HUES64 (cell line): ENCODE results near the gene CCDC92.
"Not testable (repeated sequence)": the region's sequence is repeated elsewhere in the genome, so short reads cannot be mapped to it uniquely, and the experiment has no call there.

Experiments
- H3K27ac ChIP-seq: 2 replicates; pipeline ENCODE4 v1.7.0; 2013; ENCODE audit warnings: low read depth, low read length, inconsistent platforms
- H3K27me3 ChIP-seq: 2 replicates; pipeline ENCODE4 v1.6.1; 2013; ENCODE audit warnings: mild to moderate bottlenecking, low read length; ENCODE audit not compliant: insufficient read depth
- H3K36me3 ChIP-seq: 2 replicates; pipeline ENCODE4 v1.6.1; 2013; ENCODE audit warnings: mild to moderate bottlenecking, low read length; ENCODE audit not compliant: insufficient read depth
- H3K4me1 ChIP-seq: 2 replicates; pipeline ENCODE4 v1.6.1; 2013; ENCODE audit warnings: mild to moderate bottlenecking, low read length, moderate library complexity; ENCODE audit not compliant: insufficient read depth
- H3K4me3 ChIP-seq: 2 replicates; pipeline ENCODE4 v1.5.1; 2013; ENCODE audit warnings: mild to moderate bottlenecking, low read length, moderate library complexity
- H3K9ac ChIP-seq: 2 replicates; pipeline ENCODE4 v1.6.1; 2013; ENCODE audit warnings: mild to moderate bottlenecking, low read depth, low read length
- H3K9me3 ChIP-seq: 2 replicates; pipeline ENCODE4 v1.6.1; 2013; ENCODE audit warnings: low read depth, low read length; ENCODE audit not compliant: insufficient read depth
- WGBS: fragments of 150-250, 120-280 bp; methylation state at CpG from one replicate; pipeline ENCODE4 v1.1.7; 2013; ENCODE audit warnings: missing lambda C conversion rate; 5-methylcytosine and 5-hydroxymethylcytosine counted together

Gene CCDC92

GRCh38 chr12:123958462-123958861 is 14.2 kb downstream of the CCDC92 start:
- no peaks in the 10 kb centered on the region for H3K4me1 ChIP-seq
- no peaks in the 10 kb centered on the region for H3K36me3 ChIP-seq
- H3K4me3 ChIP-seq = no peak overlapping the region
- no peak overlapping the region for H3K9ac ChIP-seq
- H3K9me3 ChIP-seq = no peaks in the 10 kb centered on the region
- 83% methylated on average over 8 of the region's 8 CpGs for WGBS
- peaks cover 85% of the 10 kb centered on the region for H3K27me3 ChIP-seq
- H3K27ac ChIP-seq = no peak overlapping the region

DNA sequence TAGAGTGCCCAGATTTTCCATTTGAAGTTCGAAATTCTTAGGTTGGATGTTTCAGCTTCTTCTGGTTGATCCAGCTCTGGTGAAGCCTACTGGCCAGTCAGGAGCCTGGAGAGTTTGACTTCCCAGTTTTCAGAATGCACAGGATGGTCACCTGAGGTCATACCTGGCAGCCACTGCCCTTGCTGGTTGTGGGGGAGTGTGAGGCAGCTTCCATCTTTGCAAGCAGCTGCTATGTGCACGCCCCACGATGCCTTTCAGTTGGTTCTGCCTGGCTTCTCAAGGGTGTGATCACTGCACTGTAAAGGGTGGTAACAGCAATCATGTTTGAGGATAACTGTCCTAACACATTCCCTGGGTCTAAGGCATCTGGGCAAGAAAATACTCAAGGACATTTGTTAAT is 15.4 kb downstream of the CCDC92 start:
- WGBS = 90% methylated on average over 3 of the region's 3 CpGs
- H3K9ac ChIP-seq = no peak overlapping the region
- no peak overlapping the region for H3K4me3 ChIP-seq
- H3K9me3 ChIP-seq = no peaks in the 10 kb centered on the region
- H3K4me1 ChIP-seq = no peaks in the 10 kb centered on the region
- H3K36me3 ChIP-seq = no peaks in the 10 kb centered on the region
- H3K27ac ChIP-seq = no peak overlapping the region
- peaks cover 81% of the 10 kb centered on the region for H3K27me3 ChIP-seq

GRCh38 chr12:123956249-123956648 is 16.4 kb downstream of the CCDC92 start:
- no peak overlapping the region for H3K9ac ChIP-seq
- 87% methylated on average over 9 of the region's 9 CpGs for WGBS
- H3K36me3 ChIP-seq = no peaks in the 10 kb centered on the region
- peaks cover 81% of the 10 kb centered on the region for H3K27me3 ChIP-seq
- H3K9me3 ChIP-seq = no peaks in the 10 kb centered on the region
- no peak overlapping the region for H3K4me3 ChIP-seq
- no peak overlapping the region for H3K27ac ChIP-seq
- no peaks in the 10 kb centered on the region for H3K4me1 ChIP-seq

- H3K27ac ChIP-seq = no peak overlapping the region
- no peaks in the 10 kb centered on the region for H3K4me1 ChIP-seq
- no peak overlapping the region for H3K4me3 ChIP-seq
- no peak overlapping the region for H3K9ac ChIP-seq
- H3K27me3 ChIP-seq = peaks cover 75% of the 10 kb centered on the region
- 90% methylated on average over 10 of the region's 10 CpGs for WGBS
- no peaks in the 10 kb centered on the region for H3K9me3 ChIP-seq
- no peaks in the 10 kb centered on the region for H3K36me3 ChIP-seq
Observed at GRCh38 chr12:123954647-123955350, 17.8 kb downstream of the CCDC92 start.

DNA sequence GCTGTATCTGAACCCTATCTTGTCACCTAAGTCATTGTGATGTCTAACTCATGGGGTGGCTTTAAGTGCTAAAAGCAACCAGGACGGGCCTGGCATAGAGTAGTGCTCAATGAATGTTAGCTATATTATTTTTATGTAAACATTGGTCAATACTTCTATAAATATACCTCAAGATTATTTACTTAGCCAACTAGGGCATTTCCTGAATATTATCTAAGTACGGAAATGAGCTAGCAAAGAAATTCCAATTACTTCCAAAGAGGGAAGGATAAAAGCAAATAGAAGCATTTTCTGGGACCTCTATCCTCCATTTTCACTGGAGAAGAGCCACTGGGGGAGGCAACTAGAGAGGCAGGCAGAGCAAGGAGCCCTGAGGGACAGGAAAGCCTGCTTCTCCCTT is 20.6 kb downstream of the CCDC92 start:
- H3K27ac ChIP-seq = no peak overlapping the region
- peaks cover 56% of the 10 kb centered on the region for H3K27me3 ChIP-seq
- H3K9ac ChIP-seq = no peak overlapping the region
- H3K9me3 ChIP-seq = no peaks in the 10 kb centered on the region
- no peaks in the 10 kb centered on the region for H3K36me3 ChIP-seq
- no peak overlapping the region for H3K4me3 ChIP-seq
- no peaks in the 10 kb centered on the region for H3K4me1 ChIP-seq
- WGBS = 86% methylated on average over 1 of the region's 2 CpGs

GRCh38 chr12:123951467-123951866 is 21.2 kb downstream of the CCDC92 start:
- Histone ChIP-seq H3K36me3 (no peaks in the 10 kb centered on the region), H3K9me3 (no peaks in the 10 kb centered on the region), H3K9ac (no peak overlapping the region), H3K4me3 (no peak overlapping the region), H3K27ac (no peak overlapping the region), H3K27me3 (peaks cover 50% of the 10 kb centered on the region), H3K4me1 (no peaks in the 10 kb centered on the region)
- WGBS = 88% methylated on average over 4 of the region's 4 CpGs

DNA sequence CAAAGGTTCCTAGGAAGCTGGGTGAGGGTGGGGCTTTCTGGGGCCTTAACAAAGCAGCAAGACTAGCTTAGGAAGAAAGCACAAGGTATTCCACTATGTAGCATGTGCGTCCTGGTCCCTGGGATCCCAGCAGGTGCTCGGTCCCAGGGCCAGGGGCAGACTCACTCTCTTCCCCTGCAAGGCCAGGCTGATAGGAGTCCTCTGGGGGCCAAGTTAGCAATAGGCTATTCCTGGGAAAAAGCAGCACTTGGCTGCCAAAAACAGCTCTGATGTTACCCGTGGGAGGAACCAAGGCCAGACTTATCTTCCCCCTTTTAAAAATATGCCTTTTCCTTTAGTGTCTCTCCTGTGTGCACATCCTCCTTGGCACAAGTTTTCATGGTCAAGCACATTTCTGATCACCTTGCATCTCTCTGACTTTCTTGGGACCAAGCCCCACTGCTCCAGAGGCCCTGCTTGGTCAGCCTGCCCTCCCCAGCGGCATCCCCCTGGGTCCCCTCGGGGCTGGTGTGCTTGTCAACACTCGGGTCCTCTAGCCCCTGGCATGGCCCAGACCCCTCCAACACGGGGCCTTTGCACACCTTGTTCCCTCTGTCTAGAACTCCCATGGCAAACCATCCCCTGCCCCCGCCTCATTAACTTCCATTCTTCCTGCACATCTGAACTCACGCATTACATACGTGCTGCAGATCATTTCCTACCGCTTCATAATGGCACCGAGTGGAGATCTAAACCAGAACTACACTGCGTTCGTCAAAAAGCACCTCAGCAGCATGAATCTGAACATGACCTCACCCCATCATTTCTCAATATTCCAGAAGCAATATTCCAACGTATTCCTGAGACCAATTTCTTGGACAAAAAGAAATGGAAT is 21.9 kb downstream of the CCDC92 start:
- Histone ChIP-seq H3K4me1 (no peaks in the 10 kb centered on the region), H3K4me3 (no peak overlapping the region), H3K27ac (no peak overlapping the region), H3K36me3 (no peaks in the 10 kb centered on the region), H3K27me3 (peaks cover 43% of the 10 kb centered on the region), H3K9me3 (no peaks in the 10 kb centered on the region), H3K9ac (no peak overlapping the region)
- 91% methylated on average over 15 of the region's 15 CpGs for WGBS

DNA sequence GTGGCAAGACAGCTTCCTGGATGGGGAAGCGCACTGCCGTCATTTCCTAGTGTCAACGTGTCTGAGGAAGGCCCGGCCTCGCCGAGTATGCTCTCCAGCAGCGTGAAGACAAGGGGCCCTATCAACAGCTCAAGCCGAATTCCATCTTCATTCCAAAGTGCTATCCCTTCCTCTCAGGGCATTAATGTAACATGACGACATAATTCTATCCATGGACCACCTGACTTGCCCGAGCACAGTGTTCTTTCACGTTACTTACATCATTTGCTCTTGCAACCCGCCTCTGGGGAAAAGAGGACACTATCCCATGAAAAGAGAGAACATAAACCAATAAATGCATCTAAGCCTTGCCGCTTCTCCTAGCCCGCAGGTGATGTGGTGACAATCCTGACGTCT is 22.9 kb downstream of the CCDC92 start:
- Histone ChIP-seq H3K4me3 (no peak overlapping the region), H3K36me3 (no peaks in the 10 kb centered on the region), H3K9me3 (no peaks in the 10 kb centered on the region), H3K27ac (no peak overlapping the region), H3K4me1 (no peaks in the 10 kb centered on the region), H3K9ac (no peak overlapping the region), H3K27me3 (peaks cover 38% of the 10 kb centered on the region)
- WGBS = 90% methylated on average over 15 of the region's 15 CpGs

DNA sequence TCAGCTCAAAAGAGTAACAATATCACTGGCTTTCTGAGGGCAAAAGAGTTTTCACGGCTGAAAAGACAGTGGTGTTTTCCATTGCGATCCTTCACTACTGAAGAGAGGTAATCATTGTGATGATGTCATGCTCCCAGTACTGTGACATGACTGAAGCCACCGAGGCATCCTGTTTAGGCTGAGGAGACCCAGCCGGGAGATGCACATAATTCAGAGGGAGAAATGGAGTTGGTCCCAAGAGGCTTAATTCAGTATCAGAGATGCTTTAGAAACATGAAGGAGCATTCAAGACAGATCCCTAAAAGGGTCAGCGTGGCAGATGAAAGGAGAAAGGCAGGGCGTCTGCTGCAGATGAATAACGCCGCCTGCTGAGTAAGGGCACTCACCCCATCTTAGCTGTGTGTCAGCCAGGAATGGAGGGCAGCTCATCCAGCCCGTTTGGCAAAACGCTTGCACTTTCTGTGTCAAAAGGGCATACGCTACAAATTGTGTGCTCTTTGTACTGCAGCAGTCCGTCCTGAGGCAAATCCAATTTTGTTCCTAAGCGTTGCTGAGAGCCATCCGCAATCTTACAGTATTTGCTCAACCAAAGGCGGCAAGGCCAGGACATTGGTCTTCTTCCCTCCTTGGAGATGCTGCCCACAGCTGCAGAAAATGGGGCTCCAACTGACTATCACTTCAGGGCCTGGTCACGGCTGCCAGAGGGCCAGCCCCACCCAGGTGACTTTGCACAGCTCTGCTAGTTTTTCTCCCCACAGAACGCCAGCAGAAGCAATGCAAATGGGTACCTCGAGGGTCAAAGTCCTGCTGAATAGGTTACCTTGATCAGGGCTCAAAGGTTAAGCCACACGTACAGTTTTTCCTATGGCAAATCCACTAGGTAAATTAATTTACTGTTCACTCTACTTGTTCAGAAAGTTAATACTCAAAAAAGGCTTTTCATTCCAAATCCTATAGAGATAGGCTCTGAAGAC is 23.5 kb downstream of the CCDC92 start:
- WGBS = 85% methylated on average over 19 of the region's 19 CpGs
- H3K4me3 ChIP-seq = no peak overlapping the region
- H3K36me3 ChIP-seq = no peaks in the 10 kb centered on the region
- no peaks in the 10 kb centered on the region for H3K4me1 ChIP-seq
- H3K27ac ChIP-seq = no peak overlapping the region
- peaks cover 33% of the 10 kb centered on the region for H3K27me3 ChIP-seq
- no peak overlapping the region for H3K9ac ChIP-seq
- H3K9me3 ChIP-seq = no peaks in the 10 kb centered on the region

GRCh38 chr12:123948401-123948795 is 24.2 kb downstream of the CCDC92 start:
- Histone ChIP-seq H3K9ac (no peak overlapping the region), H3K27ac (no peak overlapping the region)
- 85% methylated on average over 11 of the region's 11 CpGs for WGBS

DNA sequence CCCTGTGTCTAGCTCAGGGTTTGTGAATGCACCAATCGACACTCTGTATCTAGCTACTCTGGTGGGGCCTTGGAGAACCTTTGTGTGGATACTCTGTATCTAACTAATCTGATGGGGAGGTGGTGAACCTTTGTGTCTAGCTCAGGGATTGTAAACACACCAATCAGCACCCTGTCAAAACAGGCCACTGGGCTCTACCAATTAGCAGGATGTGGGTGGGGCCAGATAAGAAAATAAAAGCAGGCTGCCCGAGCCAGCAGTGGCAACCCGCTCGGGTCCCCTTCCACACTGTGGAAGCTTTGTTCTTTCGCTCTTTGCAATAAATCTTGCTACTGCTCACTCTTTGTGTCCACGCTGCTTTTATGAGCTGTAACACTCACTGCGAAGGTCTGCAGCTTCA is 25.1 kb downstream of the CCDC92 start:
- not testable (repeated sequence) for H3K4me1 ChIP-seq, H3K36me3 ChIP-seq, H3K9ac ChIP-seq, H3K9me3 ChIP-seq, H3K4me3 ChIP-seq, H3K27ac ChIP-seq
- peaks cover 23% of the 10 kb centered on the region for H3K27me3 ChIP-seq
- 92% methylated on average over 6 of the region's 7 CpGs for whole genome bisulfite sequencing

More at GRCh38 chr12:123948401-123948795, 24.2 kb downstream of the CCDC92 start:
- Histone ChIP-seq H3K27me3 (peaks cover 31% of the 10 kb centered on the region), H3K4me3 (no peak overlapping the region), H3K9me3 (no peaks in the 10 kb centered on the region), H3K4me1 (no peaks in the 10 kb centered on the region), H3K36me3 (no peaks in the 10 kb centered on the region)
